Erythroblast (primary cell): ENCODE measurements around the gene DYNC1I1.

ENCODE experiments used
- GATA1 ChIP-seq: IDR thresholded peaks from 2 replicates; pipeline ENCODE4 v1.6.1; 2011; ENCODE audit warnings: low read depth, mild to moderate bottlenecking, control low read depth, low read length, moderate library complexity
- POLR2A ChIP-seq: IDR thresholded peaks from 2 replicates; pipeline ENCODE4 v1.6.1; 2011; ENCODE audit warnings: mild to moderate bottlenecking, low read length

DNA sequence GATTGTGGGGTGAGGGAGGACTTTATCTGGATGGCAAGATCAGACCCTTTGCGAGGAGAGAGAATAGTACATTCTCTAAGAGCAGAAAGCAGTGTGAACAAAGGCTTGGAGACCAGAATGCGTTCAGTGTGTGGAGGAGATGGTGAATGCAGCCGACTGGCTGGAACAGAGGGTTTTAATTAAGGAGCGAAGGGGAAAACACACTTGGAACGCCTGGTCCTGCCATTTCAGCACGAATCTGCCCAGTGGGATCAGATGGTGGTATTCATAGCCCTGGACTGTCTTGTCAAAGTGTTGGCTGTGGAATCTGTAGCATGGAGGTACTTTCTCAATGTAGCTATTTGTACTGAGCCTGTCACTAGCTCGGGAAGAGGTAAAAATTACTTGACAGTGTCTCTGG, 288.7 kb downstream of the DYNC1I1 start:
- TF ChIP-seq POLR2A (no peak), GATA1 (no peak)
